Measurements from ENCODE around the gene MEIS3.

GRCh38 chr19:47408156-47408938, 11.0 kb downstream of the MEIS3 start:
- TF ChIP-seq POLR2A (IDR thresholded peaks at IDR 0.05; ENCODE audit: low read length) = no peak
- no peak for TF ChIP-seq GATA1 (IDR thresholded peaks at IDR 0.05; ENCODE audit: low read depth, low read length)
